ENCODE results near the gene NEUROD1. TPM values are rescaled to one million over a fixed set of nuclear protein-coding genes. Genes with fewer than 3 reads are reported as not detected.

NEUROD1 gene
- total and polyA plus RNA-seq, 9 of the 15 experiments (the other 6 are each of a cell fraction or from before 2014, with no cell fraction given), result not detected

GRCh38 chr2:181646415-181646987 lies 33.8 kb downstream of the NEUROD1 start:
- Histone ChIP-seq H3K9ac (ENCODE audit: insufficient read depth in 1 of 2, low read depth in 2 of 2, low read length in 2 of 2) (no peak overlapping the region), H3K4me1 (replicated peaks in 1 of 2; ENCODE audit: control insufficient read depth in 2 of 2, insufficient read depth in 2 of 2, low read length in 2 of 2) (no peaks in the 10 kb centered on the region), H3K36me3 (ENCODE audit: control insufficient read depth, insufficient read depth, low read length) (no peaks in the 10 kb centered on the region), H4K20me1 (replicated peaks; ENCODE audit: control insufficient read depth, insufficient read depth, low read length) (no peaks in the 10 kb centered on the region), H3K4me3 (no peak overlapping the region), H3K9me3 (replicated peaks; ENCODE audit: control insufficient read depth, insufficient read depth, low read depth, low read length) (no peaks in the 10 kb centered on the region), H3K27me3 (ENCODE audit: control insufficient read depth in 2 of 2, insufficient read depth in 2 of 2, low read length in 2 of 2) (no peaks in the 10 kb centered on the region), H3K4me2 (ENCODE audit: insufficient read depth, low read length) (no peak overlapping the region), H3K9me1 (ENCODE audit: control insufficient read depth, insufficient read depth, low read length) (no peaks in the 10 kb centered on the region), H2AFZ (ENCODE audit: low read depth, low read length) (no peak overlapping the region), H3K27ac (ENCODE audit: extremely low read depth, low read depth, low read length) (no peak overlapping the region), H3K79me2 (ENCODE audit: control insufficient read depth, insufficient read depth, low read length) (no peaks in the 10 kb centered on the region)
- in situ Hi-C loops (cut with MboI) (no loop called here), intact Hi-C loops (cut with micrococcal nuclease) (no loop called here)
- ATAC-seq (no peak), DNase-seq (ENCODE audit: extremely low read depth in 1 of 4, low spot score in 3 of 4) (no peak), FAIRE-seq (no peak)
- ChIA-PET CTCF (ENCODE audit: low intra/inter-chr PET ratio) (no interaction called here), POLR2A (no interaction called here)
- BruUV-seq (replicated peaks), result no TSS peak
- WGBS (ENCODE audit: insufficient coverage, low coverage, missing lambda C conversion rate), result 0% methylated on average over 1 of the region's 1 CpG
- TF ChIP-seq ZNF609 (CRISPR knock-in tag; IDR thresholded peaks at IDR 0.05; ENCODE audit: borderline replicate concordance), result no peak
- no peak for TF ChIP-seq CEBPZ (IDR thresholded peaks at IDR 0.05; ENCODE audit: borderline replicate concordance, low read depth, low read length)
- no peak for TF ChIP-seq CHAMP1 (IDR thresholded peaks at IDR 0.05)
- TF ChIP-seq ZNF586 (CRISPR knock-in tag; conservative IDR thresholded peaks at IDR 0.05), result no peak
- no peak for TF ChIP-seq HEY1 (CRISPR knock-in tag; IDR thresholded peaks at IDR 0.05; ENCODE audit: borderline replicate concordance)
- TF ChIP-seq NR0B1 (IDR thresholded peaks at IDR 0.05; ENCODE audit: partially characterized antibody), result no peak
- no peak for TF ChIP-seq E2F3 (CRISPR knock-in tag; IDR thresholded peaks at IDR 0.05)
- no peak for TF ChIP-seq TCF7L2 (IDR thresholded peaks at IDR 0.05; ENCODE audit: low read depth, low read length)
- no peak for TF ChIP-seq POLR2AphosphoS2 (IDR thresholded peaks at IDR 0.05; ENCODE audit: low read length)
